ENCODE results near the gene PELO. TPM values are rescaled to one million over a fixed set of nuclear protein-coding genes. Genes with fewer than 3 reads are reported as not detected.

Gene PELO
- total RNA-seq, 1 experiment from 2014 or later, result 18.7 TPM

DNA sequence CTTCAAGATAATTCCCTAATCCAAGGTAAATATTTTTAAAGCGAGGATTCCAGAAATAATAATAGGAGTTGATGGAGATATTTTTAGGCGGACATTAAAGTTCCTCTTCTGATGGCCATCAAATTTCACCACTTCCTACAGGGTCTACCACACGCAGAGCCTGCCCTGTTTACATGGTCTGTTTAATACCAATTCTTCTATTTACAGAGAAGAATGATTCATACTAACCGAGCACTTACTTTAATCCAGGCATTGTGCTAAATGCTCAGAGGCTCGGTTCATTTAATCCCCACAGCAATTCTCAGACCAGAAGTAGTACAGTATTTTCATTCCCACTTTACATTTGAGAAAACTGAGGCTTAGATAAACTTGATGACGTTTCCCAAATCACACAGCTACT is 3.0 kb upstream of the PELO start:
- DNase-seq (ENCODE audit: low spot score) (no peak), ATAC-seq (no peak)
- Mint-ChIP-seq H3K9me3 (peaks cover 8% of the 10 kb centered on the region; the same call in 1 of the 2 replicates), H3K4me3 (no peak overlapping the region), H3K4me1 (peaks cover 21% of the 10 kb centered on the region), H3K27me3 (ENCODE audit: low read depth) (peaks cover 4% of the 10 kb centered on the region; the same call in 1 of the 2 replicates), H3K27ac (no peak overlapping the region), H3K36me3 (no peaks in the 10 kb centered on the region)
- no peak for TF ChIP-seq AR (CRISPR knock-in tag; IDR thresholded peaks at IDR 0.05)
- TF ChIP-seq GRHL2 (CRISPR knock-in tag; IDR thresholded peaks at IDR 0.05; ENCODE audit: insufficient replicate concordance, severe bottlenecking), result no peak
- TF ChIP-seq OVOL2 (CRISPR knock-in tag; IDR thresholded peaks at IDR 0.05; ENCODE audit: borderline replicate concordance), result no peak
- TF ChIP-seq, protein P1, sequence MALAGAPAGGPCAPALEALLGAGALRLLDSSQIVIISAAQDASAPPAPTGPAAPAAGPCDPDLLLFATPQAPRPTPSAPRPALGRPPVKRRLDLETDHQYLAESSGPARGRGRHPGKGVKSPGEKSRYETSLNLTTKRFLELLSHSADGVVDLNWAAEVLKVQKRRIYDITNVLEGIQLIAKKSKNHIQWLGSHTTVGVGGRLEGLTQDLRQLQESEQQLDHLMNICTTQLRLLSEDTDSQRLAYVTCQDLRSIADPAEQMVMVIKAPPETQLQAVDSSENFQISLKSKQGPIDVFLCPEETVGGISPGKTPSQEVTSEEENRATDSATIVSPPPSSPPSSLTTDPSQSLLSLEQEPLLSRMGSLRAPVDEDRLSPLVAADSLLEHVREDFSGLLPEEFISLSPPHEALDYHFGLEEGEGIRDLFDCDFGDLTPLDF (CRISPR knock-in tag; IDR thresholded peaks at IDR 0.05), result no peak
- TF ChIP-seq, protein P2, sequence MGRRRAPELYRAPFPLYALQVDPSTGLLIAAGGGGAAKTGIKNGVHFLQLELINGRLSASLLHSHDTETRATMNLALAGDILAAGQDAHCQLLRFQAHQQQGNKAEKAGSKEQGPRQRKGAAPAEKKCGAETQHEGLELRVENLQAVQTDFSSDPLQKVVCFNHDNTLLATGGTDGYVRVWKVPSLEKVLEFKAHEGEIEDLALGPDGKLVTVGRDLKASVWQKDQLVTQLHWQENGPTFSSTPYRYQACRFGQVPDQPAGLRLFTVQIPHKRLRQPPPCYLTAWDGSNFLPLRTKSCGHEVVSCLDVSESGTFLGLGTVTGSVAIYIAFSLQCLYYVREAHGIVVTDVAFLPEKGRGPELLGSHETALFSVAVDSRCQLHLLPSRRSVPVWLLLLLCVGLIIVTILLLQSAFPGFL (CRISPR knock-in tag; IDR thresholded peaks at IDR 0.05; ENCODE audit: borderline replicate concordance), result no peak
- TF ChIP-seq ATF1 (CRISPR knock-in tag; IDR thresholded peaks at IDR 0.05), result no peak
- TF ChIP-seq, protein P3, sequence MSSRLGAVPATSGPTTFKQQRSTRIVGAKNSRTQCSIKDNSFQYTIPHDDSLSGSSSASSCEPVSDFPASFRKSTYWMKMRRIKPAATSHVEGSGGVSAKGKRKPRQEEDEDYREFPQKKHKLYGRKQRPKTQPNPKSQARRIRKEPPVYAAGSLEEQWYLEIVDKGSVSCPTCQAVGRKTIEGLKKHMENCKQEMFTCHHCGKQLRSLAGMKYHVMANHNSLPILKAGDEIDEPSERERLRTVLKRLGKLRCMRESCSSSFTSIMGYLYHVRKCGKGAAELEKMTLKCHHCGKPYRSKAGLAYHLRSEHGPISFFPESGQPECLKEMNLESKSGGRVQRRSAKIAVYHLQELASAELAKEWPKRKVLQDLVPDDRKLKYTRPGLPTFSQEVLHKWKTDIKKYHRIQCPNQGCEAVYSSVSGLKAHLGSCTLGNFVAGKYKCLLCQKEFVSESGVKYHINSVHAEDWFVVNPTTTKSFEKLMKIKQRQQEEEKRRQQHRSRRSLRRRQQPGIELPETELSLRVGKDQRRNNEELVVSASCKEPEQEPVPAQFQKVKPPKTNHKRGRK (CRISPR knock-in tag; IDR thresholded peaks at IDR 0.05; ENCODE audit: borderline replicate concordance), result no peak
- TF ChIP-seq NFE2L1 (CRISPR knock-in tag; IDR thresholded peaks at IDR 0.05), result no peak
- no peak for TF ChIP-seq ZNF219 (CRISPR knock-in tag; IDR thresholded peaks at IDR 0.05; ENCODE audit: borderline replicate concordance)
- TF ChIP-seq MAX (CRISPR knock-in tag; IDR thresholded peaks at IDR 0.05), result no peak
- TF ChIP-seq, protein P4, sequence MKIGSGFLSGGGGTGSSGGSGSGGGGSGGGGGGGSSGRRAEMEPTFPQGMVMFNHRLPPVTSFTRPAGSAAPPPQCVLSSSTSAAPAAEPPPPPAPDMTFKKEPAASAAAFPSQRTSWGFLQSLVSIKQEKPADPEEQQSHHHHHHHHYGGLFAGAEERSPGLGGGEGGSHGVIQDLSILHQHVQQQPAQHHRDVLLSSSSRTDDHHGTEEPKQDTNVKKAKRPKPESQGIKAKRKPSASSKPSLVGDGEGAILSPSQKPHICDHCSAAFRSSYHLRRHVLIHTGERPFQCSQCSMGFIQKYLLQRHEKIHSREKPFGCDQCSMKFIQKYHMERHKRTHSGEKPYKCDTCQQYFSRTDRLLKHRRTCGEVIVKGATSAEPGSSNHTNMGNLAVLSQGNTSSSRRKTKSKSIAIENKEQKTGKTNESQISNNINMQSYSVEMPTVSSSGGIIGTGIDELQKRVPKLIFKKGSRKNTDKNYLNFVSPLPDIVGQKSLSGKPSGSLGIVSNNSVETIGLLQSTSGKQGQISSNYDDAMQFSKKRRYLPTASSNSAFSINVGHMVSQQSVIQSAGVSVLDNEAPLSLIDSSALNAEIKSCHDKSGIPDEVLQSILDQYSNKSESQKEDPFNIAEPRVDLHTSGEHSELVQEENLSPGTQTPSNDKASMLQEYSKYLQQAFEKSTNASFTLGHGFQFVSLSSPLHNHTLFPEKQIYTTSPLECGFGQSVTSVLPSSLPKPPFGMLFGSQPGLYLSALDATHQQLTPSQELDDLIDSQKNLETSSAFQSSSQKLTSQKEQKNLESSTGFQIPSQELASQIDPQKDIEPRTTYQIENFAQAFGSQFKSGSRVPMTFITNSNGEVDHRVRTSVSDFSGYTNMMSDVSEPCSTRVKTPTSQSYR (CRISPR knock-in tag; IDR thresholded peaks at IDR 0.05), result no peak
- no peak for TF ChIP-seq AFF4 (CRISPR knock-in tag; IDR thresholded peaks at IDR 0.05; ENCODE audit: borderline replicate concordance)
- TF ChIP-seq SOX15 (CRISPR knock-in tag; IDR thresholded peaks at IDR 0.05), result no peak
- ChIA-PET CTCF (no interaction called here), POLR2A (no interaction called here)
